Upper lobe of left lung (tissue), 4 donors: ENCODE measurements around the gene PROSER2.

Source experiments
- CTCF ChIP-seq, 6 experiments: fragments of 450-650 bp in 4 of 6; fragments of 200-600 bp in 2 of 6; sonication (generic) in 2 of 6; IDR thresholded peaks; one replicate each; pipeline ENCODE4 v1.5.1; 2016 to 2019; ENCODE audit warnings: antibody characterized with exemption in 6 of 6
- POLR2A ChIP-seq, 4 donors: fragments of 450-650 bp; IDR thresholded peaks; one replicate each; pipeline ENCODE4 v1.5.1; 2016 to 2017; ENCODE audit warnings: antibody characterized with exemption in 4 of 4, mild to moderate bottlenecking in 2 of 4
- POLR2AphosphoS5 ChIP-seq, 2 donors: sonication (generic); formaldehyde crosslinking; IDR thresholded peaks; one replicate each; pipeline ENCODE4 v1.5.1; 2017; ENCODE audit warnings: antibody characterized with exemption in 2 of 2

- TF ChIP-seq POLR2A (IDR thresholded peaks at IDR 0.05) (no peak), CTCF (IDR thresholded peaks at IDR 0.05) (no peak), POLR2AphosphoS5 (IDR thresholded peaks at IDR 0.05) (no peak)
Observed at GRCh38 chr10:11775412-11775811, 47.7 kb upstream of the PROSER2 start.
